Body of pancreas (tissue), 4 donors: Measurements from ENCODE around the gene ISLR2.
"Not testable (repeated sequence)": the region's sequence is repeated elsewhere in the genome, so short reads cannot be mapped to it uniquely, and the experiment has no call there.

Experiments
- POLR2A ChIP-seq, 3 donors: fragments of 450-650 bp; IDR thresholded peaks; one replicate each; pipeline ENCODE4 v1.6.1; 2016; ENCODE audit warnings: antibody characterized with exemption in 3 of 3, mild to moderate bottlenecking in 2 of 3
- TF ChIP-seq, protein P1 (sequence below), 7 experiments: fragments of 450-650 bp in 4 of 7; fragments of 200-600 bp in 3 of 7; sonication (generic) in 3 of 7; IDR thresholded peaks; one replicate each; pipeline ENCODE4 v1.5.1; 2016 to 2019; ENCODE audit warnings: antibody characterized with exemption in 7 of 7

DNA sequence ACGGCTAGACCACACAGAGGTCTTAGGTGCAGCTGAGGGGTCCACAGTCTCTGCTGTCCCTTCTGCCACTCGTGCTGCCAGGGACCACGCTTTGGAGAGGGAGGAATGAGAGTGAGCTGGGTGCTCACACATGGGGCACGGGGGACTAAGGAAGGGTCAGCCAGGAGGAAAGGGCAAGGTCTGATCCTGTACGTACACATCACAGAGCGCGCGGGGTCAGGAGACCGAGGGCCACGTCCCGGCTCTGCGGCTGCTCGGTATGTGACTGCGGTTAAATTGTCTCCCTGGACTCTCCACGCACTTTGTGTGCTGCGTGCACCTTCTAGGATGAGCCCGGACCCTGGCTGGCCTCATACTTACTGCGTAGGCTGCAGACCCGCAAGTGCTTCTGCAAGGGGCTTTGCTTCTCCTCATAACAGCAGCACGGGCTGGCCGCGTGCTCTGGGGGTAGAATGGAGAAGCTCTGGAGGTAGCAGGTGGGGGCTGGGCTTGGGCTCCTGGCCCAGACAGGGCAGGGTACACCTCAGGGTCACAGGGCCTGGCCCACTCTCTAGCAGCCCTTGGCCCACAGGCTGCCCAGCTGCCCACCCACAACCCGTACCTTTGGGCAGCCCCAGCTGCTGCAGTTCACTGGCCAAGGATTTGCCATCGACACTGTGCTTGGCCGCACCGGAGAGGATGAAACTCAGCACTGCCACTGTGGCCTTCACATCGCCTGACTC, 33.5 kb upstream of the ISLR2 start:
- TF ChIP-seq, protein P1, sequence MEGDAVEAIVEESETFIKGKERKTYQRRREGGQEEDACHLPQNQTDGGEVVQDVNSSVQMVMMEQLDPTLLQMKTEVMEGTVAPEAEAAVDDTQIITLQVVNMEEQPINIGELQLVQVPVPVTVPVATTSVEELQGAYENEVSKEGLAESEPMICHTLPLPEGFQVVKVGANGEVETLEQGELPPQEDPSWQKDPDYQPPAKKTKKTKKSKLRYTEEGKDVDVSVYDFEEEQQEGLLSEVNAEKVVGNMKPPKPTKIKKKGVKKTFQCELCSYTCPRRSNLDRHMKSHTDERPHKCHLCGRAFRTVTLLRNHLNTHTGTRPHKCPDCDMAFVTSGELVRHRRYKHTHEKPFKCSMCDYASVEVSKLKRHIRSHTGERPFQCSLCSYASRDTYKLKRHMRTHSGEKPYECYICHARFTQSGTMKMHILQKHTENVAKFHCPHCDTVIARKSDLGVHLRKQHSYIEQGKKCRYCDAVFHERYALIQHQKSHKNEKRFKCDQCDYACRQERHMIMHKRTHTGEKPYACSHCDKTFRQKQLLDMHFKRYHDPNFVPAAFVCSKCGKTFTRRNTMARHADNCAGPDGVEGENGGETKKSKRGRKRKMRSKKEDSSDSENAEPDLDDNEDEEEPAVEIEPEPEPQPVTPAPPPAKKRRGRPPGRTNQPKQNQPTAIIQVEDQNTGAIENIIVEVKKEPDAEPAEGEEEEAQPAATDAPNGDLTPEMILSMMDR (IDR thresholded peaks at IDR 0.05), result not testable (repeated sequence)
- not testable (repeated sequence) for TF ChIP-seq POLR2A (IDR thresholded peaks at IDR 0.05)
